GM23338 (cell line): Measurements from ENCODE around the gene IGSF10. TPM values are rescaled to one million over a fixed set of nuclear protein-coding genes. Genes with fewer than 3 reads are reported as not detected.

ENCODE experiments used
- ATAC-seq: fragments of 200-7000 bp; cut with Tn5 transposase; 3 replicates; pipeline ENCODE4 v1.9.1; 2020
- DNase-seq: peaks from one replicate; pipeline ENCODE4 v3.0.0-alpha.2; 2015; ENCODE audit warnings: low spot score
- H2AFZ ChIP-seq: fragments of 200-600 bp; sonication (generic); 2 replicates; pipeline ENCODE4 v1.8.0; 2016; ENCODE audit warnings: antibody characterized with exemption, mild to moderate bottlenecking, moderate library complexity
- H3F3A ChIP-seq: fragments of 200-600 bp; sonication (generic); replicated peaks from 2 replicates; pipeline ENCODE4 v1.8.0; 2017; ENCODE audit warnings: antibody characterized with exemption, mixed run types, low read depth
- H3K27ac ChIP-seq: fragments of 200-600 bp; sonication (generic); 2 replicates; pipeline ENCODE4 v1.6.1; 2016; ENCODE audit warnings: low read depth
- H3K27me3 ChIP-seq: fragments of 200-600 bp; sonication (generic); 2 replicates; pipeline ENCODE4 v1.8.0; 2016; ENCODE audit warnings: mild to moderate bottlenecking, mixed run types, moderate library complexity; ENCODE audit not compliant: insufficient read depth
- H3K36me3 ChIP-seq: fragments of 200-600 bp; sonication (generic); 2 replicates; pipeline ENCODE4 v1.8.0; 2016; ENCODE audit warnings: mild to moderate bottlenecking; ENCODE audit not compliant: insufficient read depth
- H3K4me1 ChIP-seq: fragments of 200-600 bp; sonication (generic); 2 replicates; pipeline ENCODE4 v1.8.0; 2016; ENCODE audit warnings: mild to moderate bottlenecking, moderate library complexity; ENCODE audit not compliant: insufficient read depth
- H3K4me2 ChIP-seq: fragments of 200-600 bp; sonication (generic); 2 replicates; pipeline ENCODE4 v1.7.1; 2017; ENCODE audit warnings: mixed run types
- H3K4me3 ChIP-seq: fragments of 200-600 bp; sonication (generic); 2 replicates; pipeline ENCODE4 v1.6.1; 2016; ENCODE audit warnings: mixed run types
- H3K79me2 ChIP-seq: fragments of 200-600 bp; sonication (generic); replicated peaks from 2 replicates; pipeline ENCODE4 v1.8.0; 2017; ENCODE audit warnings: mild to moderate bottlenecking; ENCODE audit not compliant: insufficient read depth
- H3K9me2 ChIP-seq: fragments of 200-600 bp; sonication (generic); 2 replicates; pipeline ENCODE4 v1.8.0; 2017; ENCODE audit not compliant: insufficient read depth
- H4K20me1 ChIP-seq: fragments of 200-600 bp; sonication (generic); replicated peaks from 2 replicates; pipeline ENCODE4 v1.8.0; 2017; ENCODE audit warnings: mild to moderate bottlenecking; ENCODE audit not compliant: insufficient read depth
- H3K27ac Mint-ChIP-seq: 2 replicates; pipeline ENCODE4 v1.8.0; 2020; ENCODE audit warnings: inconsistent platforms, mild to moderate bottlenecking, moderate library complexity, mixed read lengths
- H3K27me3 Mint-ChIP-seq: 3 replicates; pipeline ENCODE4 v1.8.0; 2022; ENCODE audit warnings: low read depth, mild to moderate bottlenecking, moderate library complexity, mixed read lengths, inconsistent platforms; ENCODE audit not compliant: insufficient read depth, poor library complexity
- H3K36me3 Mint-ChIP-seq: 3 replicates; pipeline ENCODE4 v1.8.0; 2021; ENCODE audit warnings: low read depth, mild to moderate bottlenecking, inconsistent platforms, moderate library complexity, mixed read lengths
- H3K4me1 Mint-ChIP-seq: 3 replicates; pipeline ENCODE4 v1.8.0; 2020; ENCODE audit warnings: mild to moderate bottlenecking, inconsistent platforms, mixed read lengths
- H3K4me3 Mint-ChIP-seq: 3 replicates; pipeline ENCODE4 v1.8.0; 2021; ENCODE audit warnings: moderate library complexity, mild to moderate bottlenecking, inconsistent platforms, mixed read lengths
- H3K9me3 Mint-ChIP-seq: 3 replicates; pipeline ENCODE4 v1.8.0; 2020; ENCODE audit warnings: moderate library complexity, mild to moderate bottlenecking, inconsistent platforms, mixed read lengths
- CREB1 ChIP-seq: fragments of 250-450 bp; sonication (Bioruptor Pico); IDR thresholded peaks from 2 replicates; pipeline ENCODE4 v1.5.0; 2020; ENCODE audit warnings: low read depth, mild to moderate bottlenecking, moderate library complexity
- EZH2 ChIP-seq: fragments of 200-600 bp; sonication (generic); IDR thresholded peaks from one replicate; pipeline ENCODE4 v1.8.0; 2017; ENCODE audit warnings: antibody characterized with exemption, mild to moderate bottlenecking, low read depth; ENCODE audit not compliant: unreplicated experiment
- EZH2phosphoT487 ChIP-seq: fragments of 200-600 bp; sonication (generic); IDR thresholded peaks from one replicate; pipeline ENCODE4 v1.8.1; 2018; ENCODE audit warnings: antibody characterized with exemption; ENCODE audit not compliant: unreplicated experiment
- JUNB ChIP-seq: IDR thresholded peaks from one replicate; pipeline ENCODE4 v1.6.1; 2016; ENCODE audit warnings: antibody characterized with exemption; ENCODE audit not compliant: unreplicated experiment
- NANOG ChIP-seq: IDR thresholded peaks from 2 replicates; pipeline ENCODE4 v1.6.1; 2016; ENCODE audit warnings: antibody characterized with exemption, borderline replicate concordance
- POLR2AphosphoS5 ChIP-seq: IDR thresholded peaks from 2 replicates; pipeline ENCODE4 v1.6.1; 2016; ENCODE audit warnings: antibody characterized with exemption, low read depth
- STAT1 ChIP-seq: IDR thresholded peaks from one replicate; pipeline ENCODE4 v1.6.1; 2016; ENCODE audit warnings: antibody characterized with exemption; ENCODE audit not compliant: unreplicated experiment
- ZNF114 ChIP-seq: fragments of 250-450 bp; sonication (Bioruptor Pico); IDR thresholded peaks from 2 replicates; pipeline ENCODE4 v1.5.0; 2020; ENCODE audit warnings: mild to moderate bottlenecking, moderate library complexity
- ZNF331 ChIP-seq: fragments of 250-450 bp; sonication (Bioruptor Pico); IDR thresholded peaks from 2 replicates; pipeline ENCODE4 v1.5.0; 2020; ENCODE audit warnings: low read depth, mild to moderate bottlenecking, moderate library complexity
- ZNF462 ChIP-seq: fragments of 250-450 bp; sonication (Bioruptor Pico); IDR thresholded peaks from 2 replicates; pipeline ENCODE4 v1.5.0; 2020; ENCODE audit warnings: mild to moderate bottlenecking, moderate library complexity
- polyA plus RNA-seq: library from polyadenylated mRNA; unstranded; fragments of >200 nt; fragmentation: Nextera tagmentation; extraction: Ambion mirVana; gene quantifications from 2 replicates; pipeline ENCODE4 v1.2.1, GENCODE V29; 2016
- total RNA-seq: library from RNA; depleted of rRNA; stranded (reverse); fragments of >200 nt; shearing (Covaris generic); gene quantifications from 2 replicates; pipeline ENCODE4 v1.2.3, GENCODE V29; 2014
- TF ChIP-seq, protein P1 (sequence below), 2 experiments: fragments of 200-600 bp in 1 of 2; sonication (generic) in 1 of 2; conservative IDR thresholded peaks; 2 replicates each; pipeline versions ENCODE4 v1.5.1 to v1.6.1; 2016 to 2017; ENCODE audit warnings: antibody characterized with exemption in 2 of 2, low read depth in 2 of 2, mild to moderate bottlenecking in 2 of 2, moderate library complexity in 1 of 2
- TF ChIP-seq, protein P2 (sequence below): IDR thresholded peaks from one replicate; pipeline ENCODE4 v1.6.1; 2018; ENCODE audit warnings: antibody characterized with exemption; ENCODE audit not compliant: unreplicated experiment

Gene IGSF10
- total and polyA plus RNA-seq, 2 experiments from 2014 or later, result 0.50 to 0.94 TPM

DNA sequence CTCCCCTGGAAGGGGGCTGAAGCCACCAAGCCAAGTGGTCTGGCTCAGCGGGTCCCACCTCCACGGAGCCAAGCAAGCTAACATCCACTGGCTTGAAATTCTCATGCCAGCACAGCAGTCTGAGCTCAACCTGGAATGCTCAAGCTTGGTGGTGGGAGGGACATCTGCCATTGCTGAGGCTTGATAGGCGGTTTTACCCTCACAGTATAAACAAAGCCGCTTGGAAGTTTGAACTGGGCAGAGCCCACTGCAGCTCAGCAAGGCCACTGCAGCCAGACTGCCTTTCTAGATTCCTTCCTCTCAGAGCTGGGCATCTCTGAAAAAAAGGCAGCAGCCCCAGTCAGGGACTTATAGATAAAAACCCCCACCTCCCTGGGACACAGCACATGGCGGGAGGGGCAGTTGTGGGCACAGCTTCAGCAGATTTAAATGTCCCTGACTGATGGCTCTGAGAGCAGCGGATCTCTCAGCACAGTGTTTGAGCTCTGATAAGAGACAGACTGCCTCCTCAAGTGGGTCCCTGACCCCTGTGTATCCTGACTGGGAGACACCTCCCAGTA, 23.2 kb upstream of the IGSF10 start (continued):
- no peak for TF ChIP-seq ZNF331
- TF ChIP-seq NANOG, result no peak
- no peak for TF ChIP-seq EZH2phosphoT487
- no peak for TF ChIP-seq STAT1

DNA sequence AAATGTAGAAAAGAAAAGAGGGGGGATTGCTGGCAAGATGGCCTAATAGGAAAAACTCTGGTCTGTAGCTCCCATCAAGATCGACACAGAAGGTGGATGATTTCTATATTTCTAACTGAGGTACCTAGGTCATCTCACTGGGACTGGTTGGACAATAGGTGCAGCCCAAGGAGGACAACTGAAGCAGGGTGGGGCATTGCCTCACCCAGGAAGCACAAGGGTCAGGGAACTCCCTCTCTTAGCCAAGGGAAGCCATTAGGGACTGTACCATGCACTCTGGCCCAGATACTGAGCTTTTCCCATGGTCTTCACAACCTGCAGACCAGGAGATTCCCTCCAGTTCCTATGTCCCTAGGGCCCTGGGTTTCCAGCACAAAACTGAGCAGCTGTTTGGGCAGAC, 22.6 kb upstream of the IGSF10 start:
- no peaks in the 10 kb centered on the region for H3F3A ChIP-seq
- no peaks in the 10 kb centered on the region for H3K79me2 ChIP-seq
- H3K4me2 ChIP-seq, result no peak overlapping the region
- DNase-seq (no peak), ATAC-seq (no peak)
- H3K4me3 Mint-ChIP-seq, result no peak overlapping the region
- H3K9me3 Mint-ChIP-seq, result no peaks in the 10 kb centered on the region; the same call in 2 of the 3 replicates
- H3K27me3 ChIP-seq, result no peaks in the 10 kb centered on the region
- no peak overlapping the region for H3K27ac Mint-ChIP-seq
- H3K27ac ChIP-seq, result no peak overlapping the region
- H4K20me1 ChIP-seq, result no peaks in the 10 kb centered on the region
- peaks cover 5% of the 10 kb centered on the region for H3K4me1 ChIP-seq
- H3K4me3 ChIP-seq, result no peak overlapping the region
- no peaks in the 10 kb centered on the region for H3K36me3 ChIP-seq
- peaks cover 2% of the 10 kb centered on the region for H3K27me3 Mint-ChIP-seq
- TF ChIP-seq ZNF114 (no peak), STAT1 (no peak), POLR2AphosphoS5 (no peak), EZH2 (no peak), CREB1 (CRISPR knock-in tag) (no peak), ZNF462 (no peak), JUNB (no peak)
- TF ChIP-seq, protein P1, sequence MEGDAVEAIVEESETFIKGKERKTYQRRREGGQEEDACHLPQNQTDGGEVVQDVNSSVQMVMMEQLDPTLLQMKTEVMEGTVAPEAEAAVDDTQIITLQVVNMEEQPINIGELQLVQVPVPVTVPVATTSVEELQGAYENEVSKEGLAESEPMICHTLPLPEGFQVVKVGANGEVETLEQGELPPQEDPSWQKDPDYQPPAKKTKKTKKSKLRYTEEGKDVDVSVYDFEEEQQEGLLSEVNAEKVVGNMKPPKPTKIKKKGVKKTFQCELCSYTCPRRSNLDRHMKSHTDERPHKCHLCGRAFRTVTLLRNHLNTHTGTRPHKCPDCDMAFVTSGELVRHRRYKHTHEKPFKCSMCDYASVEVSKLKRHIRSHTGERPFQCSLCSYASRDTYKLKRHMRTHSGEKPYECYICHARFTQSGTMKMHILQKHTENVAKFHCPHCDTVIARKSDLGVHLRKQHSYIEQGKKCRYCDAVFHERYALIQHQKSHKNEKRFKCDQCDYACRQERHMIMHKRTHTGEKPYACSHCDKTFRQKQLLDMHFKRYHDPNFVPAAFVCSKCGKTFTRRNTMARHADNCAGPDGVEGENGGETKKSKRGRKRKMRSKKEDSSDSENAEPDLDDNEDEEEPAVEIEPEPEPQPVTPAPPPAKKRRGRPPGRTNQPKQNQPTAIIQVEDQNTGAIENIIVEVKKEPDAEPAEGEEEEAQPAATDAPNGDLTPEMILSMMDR (conservative IDR thresholded peaks at IDR 0.05; ENCODE audit: low read depth in 2 of 2), result no peak
- TF ChIP-seq, protein P2, sequence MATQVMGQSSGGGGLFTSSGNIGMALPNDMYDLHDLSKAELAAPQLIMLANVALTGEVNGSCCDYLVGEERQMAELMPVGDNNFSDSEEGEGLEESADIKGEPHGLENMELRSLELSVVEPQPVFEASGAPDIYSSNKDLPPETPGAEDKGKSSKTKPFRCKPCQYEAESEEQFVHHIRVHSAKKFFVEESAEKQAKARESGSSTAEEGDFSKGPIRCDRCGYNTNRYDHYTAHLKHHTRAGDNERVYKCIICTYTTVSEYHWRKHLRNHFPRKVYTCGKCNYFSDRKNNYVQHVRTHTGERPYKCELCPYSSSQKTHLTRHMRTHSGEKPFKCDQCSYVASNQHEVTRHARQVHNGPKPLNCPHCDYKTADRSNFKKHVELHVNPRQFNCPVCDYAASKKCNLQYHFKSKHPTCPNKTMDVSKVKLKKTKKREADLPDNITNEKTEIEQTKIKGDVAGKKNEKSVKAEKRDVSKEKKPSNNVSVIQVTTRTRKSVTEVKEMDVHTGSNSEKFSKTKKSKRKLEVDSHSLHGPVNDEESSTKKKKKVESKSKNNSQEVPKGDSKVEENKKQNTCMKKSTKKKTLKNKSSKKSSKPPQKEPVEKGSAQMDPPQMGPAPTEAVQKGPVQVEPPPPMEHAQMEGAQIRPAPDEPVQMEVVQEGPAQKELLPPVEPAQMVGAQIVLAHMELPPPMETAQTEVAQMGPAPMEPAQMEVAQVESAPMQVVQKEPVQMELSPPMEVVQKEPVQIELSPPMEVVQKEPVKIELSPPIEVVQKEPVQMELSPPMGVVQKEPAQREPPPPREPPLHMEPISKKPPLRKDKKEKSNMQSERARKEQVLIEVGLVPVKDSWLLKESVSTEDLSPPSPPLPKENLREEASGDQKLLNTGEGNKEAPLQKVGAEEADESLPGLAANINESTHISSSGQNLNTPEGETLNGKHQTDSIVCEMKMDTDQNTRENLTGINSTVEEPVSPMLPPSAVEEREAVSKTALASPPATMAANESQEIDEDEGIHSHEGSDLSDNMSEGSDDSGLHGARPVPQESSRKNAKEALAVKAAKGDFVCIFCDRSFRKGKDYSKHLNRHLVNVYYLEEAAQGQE, result no peak
- H2AFZ ChIP-seq, result peak overlapping the region; percentile 85; the same call in 1 of the 2 replicates
- H3K36me3 Mint-ChIP-seq, result no peaks in the 10 kb centered on the region
- H3K4me1 Mint-ChIP-seq, result peaks cover 2% of the 10 kb centered on the region; the same call in 2 of the 3 replicates
- H3K9me2 ChIP-seq, result no peaks in the 10 kb centered on the region
